Vagina (tissue), 2 donors: ENCODE results near the gene RFTN1. TPM values are rescaled to one million over a fixed set of nuclear protein-coding genes. Genes with fewer than 3 reads are reported as not detected.

Experiments used
- DNase-seq, 2 donors: peaks; one replicate each; pipeline ENCODE4 v3.0.0-alpha.2; 2017; ENCODE audit errors: extremely low spot score in 2 of 2
- H3K27ac ChIP-seq: fragments of 200-600 bp; sonication (generic); one replicate; pipeline ENCODE4 v1.5.1; 2019
- H3K27me3 ChIP-seq: fragments of 200-600 bp; sonication (generic); one replicate; pipeline ENCODE4 v1.5.1; 2019
- H3K36me3 ChIP-seq, 2 donors: fragments of 200-600 bp; sonication (generic); one replicate each; pipeline ENCODE4 v1.5.1; 2017 to 2019
- H3K4me1 ChIP-seq: fragments of 200-600 bp; sonication (generic); one replicate; pipeline ENCODE4 v1.5.1; 2019
- H3K4me3 ChIP-seq, 2 donors: fragments of 200-600 bp; sonication (generic); 1 replicate in 1 of 2; 2 replicates in 1 of 2; pipeline ENCODE4 v1.5.1; 2016 to 2019
- H3K9me3 ChIP-seq: fragments of 200-600 bp; sonication (generic); one replicate; pipeline ENCODE4 v1.5.1; 2019
- POLR2A ChIP-seq, 2 donors: fragments of 450-650 bp; IDR thresholded peaks; one replicate each; pipeline ENCODE4 v1.6.1; 2017; ENCODE audit warnings: antibody characterized with exemption in 2 of 2, mild to moderate bottlenecking in 2 of 2, moderate library complexity in 2 of 2
- POLR2AphosphoS5 ChIP-seq, 2 donors: sonication (generic); formaldehyde crosslinking; IDR thresholded peaks; one replicate each; pipeline ENCODE4 v1.9.0; 2017; ENCODE audit warnings: antibody characterized with exemption in 2 of 2, mild to moderate bottlenecking in 2 of 2, low read depth in 1 of 2; ENCODE audit not compliant: insufficient read depth in 1 of 2
- intact Hi-C: fragments of 100-400 bp; cut with DNase I; formaldehyde crosslinking; loops from one replicate; pipeline ENCODE4 v1.15.1; 2023
- total RNA-seq: library from RNA; depleted of rRNA; stranded (reverse); fragments of >200 nt; gene quantifications from one replicate; pipeline ENCODE4 v1.2.3, GENCODE V29; 2016
- TF ChIP-seq, protein P1 (sequence below), 3 experiments: fragments of 450-650 bp in 2 of 3; fragments of 200-600 bp in 1 of 3; sonication (generic) in 1 of 3; IDR thresholded peaks; one replicate each; pipeline ENCODE4 v1.5.1; 2017 to 2019; ENCODE audit warnings: antibody characterized with exemption in 3 of 3, mild to moderate bottlenecking in 2 of 3, moderate library complexity in 2 of 3

The RFTN1 gene
- total RNA-seq, 1 donor from 2014 or later, result 47.4 TPM

DNA sequence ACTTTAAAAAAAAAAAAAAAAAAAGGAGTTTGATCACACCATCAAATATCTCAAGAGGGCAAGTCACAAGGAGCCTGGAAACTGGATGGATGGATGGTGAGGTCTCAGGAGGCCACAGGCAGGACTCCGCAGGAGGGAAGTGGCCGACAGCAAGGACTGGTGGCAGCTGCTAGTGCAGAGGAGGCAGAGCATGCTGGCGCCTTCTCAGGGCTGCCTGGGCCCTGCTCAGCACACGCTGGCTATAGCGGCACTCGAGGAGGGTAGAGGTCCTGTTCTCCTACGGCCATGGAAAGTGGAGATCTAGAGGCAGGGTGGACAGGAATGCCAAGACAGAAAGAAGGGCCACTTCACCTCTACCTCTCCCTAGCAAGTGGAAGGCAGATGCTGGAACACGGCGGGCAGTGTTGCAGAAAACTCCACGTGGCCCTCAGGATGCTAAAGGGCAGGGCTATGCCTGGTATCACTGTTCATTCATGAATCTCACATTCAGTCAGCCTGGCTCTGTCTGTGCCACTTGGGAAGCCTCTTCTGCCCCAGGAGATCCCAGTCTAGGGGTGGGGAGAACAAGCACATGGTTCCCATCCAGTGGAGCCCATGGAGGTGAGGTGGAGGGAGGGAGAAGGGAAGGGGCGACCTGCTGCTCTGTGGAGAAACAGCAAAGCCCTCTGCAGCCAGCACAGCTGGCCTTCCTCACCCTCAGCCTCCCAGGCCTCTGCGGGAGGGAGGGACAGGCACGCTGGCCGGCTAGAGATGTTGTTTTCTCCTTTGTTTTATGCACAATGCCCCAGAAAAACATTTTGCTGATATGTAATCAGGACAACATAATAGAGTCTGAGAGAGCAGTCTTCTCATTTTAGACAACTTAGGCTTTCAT is 177.5 kb downstream of the RFTN1 start:
- no peaks in the 10 kb centered on the region for H3K36me3 ChIP-seq
- no peak for DNase-seq
- H3K4me1 ChIP-seq, result peaks cover 11% of the 10 kb centered on the region
- no peaks in the 10 kb centered on the region for H3K9me3 ChIP-seq
- intact Hi-C loops, result no loop called here
- H3K27me3 ChIP-seq, result no peaks in the 10 kb centered on the region
- no peak overlapping the region for H3K4me3 ChIP-seq
- TF ChIP-seq POLR2A (IDR thresholded peaks at IDR 0.05) (no peak), POLR2AphosphoS5 (IDR thresholded peaks at IDR 0.05; ENCODE audit: insufficient read depth in 1 of 2, low read depth in 1 of 2) (no peak)
- TF ChIP-seq, protein P1, sequence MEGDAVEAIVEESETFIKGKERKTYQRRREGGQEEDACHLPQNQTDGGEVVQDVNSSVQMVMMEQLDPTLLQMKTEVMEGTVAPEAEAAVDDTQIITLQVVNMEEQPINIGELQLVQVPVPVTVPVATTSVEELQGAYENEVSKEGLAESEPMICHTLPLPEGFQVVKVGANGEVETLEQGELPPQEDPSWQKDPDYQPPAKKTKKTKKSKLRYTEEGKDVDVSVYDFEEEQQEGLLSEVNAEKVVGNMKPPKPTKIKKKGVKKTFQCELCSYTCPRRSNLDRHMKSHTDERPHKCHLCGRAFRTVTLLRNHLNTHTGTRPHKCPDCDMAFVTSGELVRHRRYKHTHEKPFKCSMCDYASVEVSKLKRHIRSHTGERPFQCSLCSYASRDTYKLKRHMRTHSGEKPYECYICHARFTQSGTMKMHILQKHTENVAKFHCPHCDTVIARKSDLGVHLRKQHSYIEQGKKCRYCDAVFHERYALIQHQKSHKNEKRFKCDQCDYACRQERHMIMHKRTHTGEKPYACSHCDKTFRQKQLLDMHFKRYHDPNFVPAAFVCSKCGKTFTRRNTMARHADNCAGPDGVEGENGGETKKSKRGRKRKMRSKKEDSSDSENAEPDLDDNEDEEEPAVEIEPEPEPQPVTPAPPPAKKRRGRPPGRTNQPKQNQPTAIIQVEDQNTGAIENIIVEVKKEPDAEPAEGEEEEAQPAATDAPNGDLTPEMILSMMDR (IDR thresholded peaks at IDR 0.05), result no peak
- H3K27ac ChIP-seq, result no peak overlapping the region

DNA sequence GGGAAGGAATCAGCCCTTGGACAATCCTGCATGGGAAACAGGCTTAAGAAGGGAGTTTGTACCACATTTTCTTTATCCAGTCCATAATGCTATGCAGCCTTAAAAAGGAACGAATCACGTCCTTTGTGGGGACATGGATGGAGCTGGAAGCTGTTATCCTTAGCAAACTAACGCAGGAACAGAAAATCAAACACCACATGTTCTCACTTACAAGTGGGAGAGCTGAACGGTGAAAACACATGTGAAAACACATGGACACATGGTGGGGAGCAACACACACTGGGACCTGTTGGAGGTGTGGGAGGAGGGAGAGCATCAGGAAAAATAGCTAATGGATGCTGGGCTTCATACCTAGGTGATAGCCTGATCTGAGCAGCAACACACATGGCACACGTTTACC is 178.2 kb downstream of the RFTN1 start:
- intact Hi-C loops, result no loop called here
- no peak for TF ChIP-seq POLR2A (IDR thresholded peaks at IDR 0.05)
- TF ChIP-seq POLR2AphosphoS5 (IDR thresholded peaks at IDR 0.05; ENCODE audit: insufficient read depth in 1 of 2, low read depth in 1 of 2), result no peak
- TF ChIP-seq, protein P1 (IDR thresholded peaks at IDR 0.05), result no peak
- no peaks in the 10 kb centered on the region for H3K9me3 ChIP-seq
- H3K4me3 ChIP-seq, result no peak overlapping the region
- H3K27ac ChIP-seq, result no peak overlapping the region
- H3K36me3 ChIP-seq, result no peaks in the 10 kb centered on the region
- peaks cover 11% of the 10 kb centered on the region for H3K4me1 ChIP-seq
- DNase-seq, result no peak
- no peaks in the 10 kb centered on the region for H3K27me3 ChIP-seq

DNA sequence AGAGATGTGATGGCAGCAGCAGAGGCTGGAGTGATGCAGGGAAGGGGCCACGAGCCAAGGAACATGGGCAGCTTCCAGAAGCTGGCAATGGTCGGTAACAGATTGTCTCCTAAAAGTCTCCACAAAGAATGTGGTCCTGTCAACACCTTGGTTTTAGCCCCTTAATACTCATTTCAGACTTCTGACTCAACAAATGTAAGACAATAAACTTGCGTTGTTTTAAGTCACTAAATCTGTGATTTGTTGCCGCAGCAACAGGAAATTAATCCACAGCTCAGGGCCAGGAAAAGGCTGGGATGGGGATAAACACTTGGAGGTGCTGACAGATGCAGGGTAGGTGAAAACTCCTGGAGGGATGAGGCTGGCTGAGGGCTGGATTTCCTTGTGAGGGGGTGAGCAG is 178.6 kb downstream of the RFTN1 start:
- H3K4me1 ChIP-seq, result peaks cover 11% of the 10 kb centered on the region
- no peaks in the 10 kb centered on the region for H3K27me3 ChIP-seq
- no peaks in the 10 kb centered on the region for H3K36me3 ChIP-seq
- DNase-seq, result no peak
- H3K9me3 ChIP-seq, result no peaks in the 10 kb centered on the region
- H3K4me3 ChIP-seq, result no peak overlapping the region
- intact Hi-C loops, result no loop called here
- H3K27ac ChIP-seq, result no peak overlapping the region
- TF ChIP-seq POLR2A (IDR thresholded peaks at IDR 0.05), result no peak
- no peak for TF ChIP-seq POLR2AphosphoS5 (IDR thresholded peaks at IDR 0.05; ENCODE audit: insufficient read depth in 1 of 2, low read depth in 1 of 2)
- TF ChIP-seq, protein P1 (IDR thresholded peaks at IDR 0.05), result no peak

DNA sequence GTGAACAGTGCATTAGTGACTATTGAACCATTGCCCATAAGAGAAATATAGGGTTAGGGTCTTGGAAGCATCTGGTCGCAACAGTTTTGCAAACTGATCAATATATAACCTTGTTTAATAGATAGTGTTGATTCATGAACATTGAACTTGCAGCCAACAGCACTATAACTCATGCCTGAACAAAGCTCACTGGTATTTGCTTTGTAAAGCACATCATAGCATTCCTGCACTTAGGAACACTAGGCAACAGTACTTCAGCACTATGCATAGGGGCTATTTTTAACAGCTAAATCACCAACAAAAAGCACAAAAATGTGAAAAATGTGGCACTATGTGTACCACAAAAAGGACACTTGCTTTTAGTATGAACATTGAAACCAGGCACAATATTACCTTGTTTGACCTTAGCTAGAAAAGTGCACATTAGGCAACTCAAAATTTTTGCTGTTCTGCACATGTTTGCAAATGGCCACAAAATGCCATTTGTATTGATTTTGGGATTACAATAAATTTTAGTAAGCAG is 180.5 kb downstream of the RFTN1 start:
- TF ChIP-seq, protein P1 (IDR thresholded peaks at IDR 0.05), result no peak
- TF ChIP-seq POLR2A (IDR thresholded peaks at IDR 0.05) (no peak), POLR2AphosphoS5 (IDR thresholded peaks at IDR 0.05; ENCODE audit: insufficient read depth in 1 of 2, low read depth in 1 of 2) (no peak)
- no peaks in the 10 kb centered on the region for H3K27me3 ChIP-seq
- DNase-seq, result no peak
- H3K4me1 ChIP-seq, result no peaks in the 10 kb centered on the region
- no peak overlapping the region for H3K4me3 ChIP-seq
- H3K27ac ChIP-seq, result no peak overlapping the region
- intact Hi-C loops, result no loop called here
- no peaks in the 10 kb centered on the region for H3K36me3 ChIP-seq
- no peaks in the 10 kb centered on the region for H3K9me3 ChIP-seq

DNA sequence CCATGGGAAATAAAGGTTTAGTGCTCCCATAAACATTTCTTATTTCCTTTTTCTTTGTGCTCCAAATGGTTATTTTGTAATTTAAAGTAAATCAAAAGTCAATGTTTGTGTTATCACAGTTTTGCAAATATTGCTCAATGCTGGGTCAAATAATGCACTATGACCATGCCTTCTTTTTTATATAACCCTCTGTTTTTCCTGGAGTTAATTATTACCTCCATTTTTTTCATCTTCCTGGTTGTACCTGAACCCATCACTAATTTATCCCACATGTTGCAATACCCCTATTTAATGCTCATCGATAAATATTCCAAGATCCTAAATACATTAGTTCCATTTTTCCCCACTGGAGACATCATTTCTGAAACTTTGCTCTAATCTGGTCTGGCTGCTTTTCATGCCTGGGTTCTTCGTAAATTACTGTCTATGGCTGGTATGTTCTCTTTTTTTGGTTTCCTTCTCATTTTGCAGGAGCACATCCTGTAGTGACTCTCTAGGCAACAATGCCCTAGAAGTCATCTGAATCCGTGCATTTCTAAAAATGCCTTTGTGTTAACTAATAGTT is 182.1 kb downstream of the RFTN1 start:
- no peaks in the 10 kb centered on the region for H3K36me3 ChIP-seq
- no peak overlapping the region for H3K4me3 ChIP-seq
- H3K9me3 ChIP-seq, result no peaks in the 10 kb centered on the region
- no peak for DNase-seq
- no peaks in the 10 kb centered on the region for H3K27me3 ChIP-seq
- intact Hi-C loops, result no loop called here
- no peak overlapping the region for H3K27ac ChIP-seq
- TF ChIP-seq, protein P1 (IDR thresholded peaks at IDR 0.05), result no peak
- TF ChIP-seq POLR2AphosphoS5 (IDR thresholded peaks at IDR 0.05; ENCODE audit: insufficient read depth in 1 of 2, low read depth in 1 of 2) (no peak), POLR2A (IDR thresholded peaks at IDR 0.05) (no peak)
- H3K4me1 ChIP-seq, result no peaks in the 10 kb centered on the region
